Measurements from ENCODE around the gene MED22.

DNA sequence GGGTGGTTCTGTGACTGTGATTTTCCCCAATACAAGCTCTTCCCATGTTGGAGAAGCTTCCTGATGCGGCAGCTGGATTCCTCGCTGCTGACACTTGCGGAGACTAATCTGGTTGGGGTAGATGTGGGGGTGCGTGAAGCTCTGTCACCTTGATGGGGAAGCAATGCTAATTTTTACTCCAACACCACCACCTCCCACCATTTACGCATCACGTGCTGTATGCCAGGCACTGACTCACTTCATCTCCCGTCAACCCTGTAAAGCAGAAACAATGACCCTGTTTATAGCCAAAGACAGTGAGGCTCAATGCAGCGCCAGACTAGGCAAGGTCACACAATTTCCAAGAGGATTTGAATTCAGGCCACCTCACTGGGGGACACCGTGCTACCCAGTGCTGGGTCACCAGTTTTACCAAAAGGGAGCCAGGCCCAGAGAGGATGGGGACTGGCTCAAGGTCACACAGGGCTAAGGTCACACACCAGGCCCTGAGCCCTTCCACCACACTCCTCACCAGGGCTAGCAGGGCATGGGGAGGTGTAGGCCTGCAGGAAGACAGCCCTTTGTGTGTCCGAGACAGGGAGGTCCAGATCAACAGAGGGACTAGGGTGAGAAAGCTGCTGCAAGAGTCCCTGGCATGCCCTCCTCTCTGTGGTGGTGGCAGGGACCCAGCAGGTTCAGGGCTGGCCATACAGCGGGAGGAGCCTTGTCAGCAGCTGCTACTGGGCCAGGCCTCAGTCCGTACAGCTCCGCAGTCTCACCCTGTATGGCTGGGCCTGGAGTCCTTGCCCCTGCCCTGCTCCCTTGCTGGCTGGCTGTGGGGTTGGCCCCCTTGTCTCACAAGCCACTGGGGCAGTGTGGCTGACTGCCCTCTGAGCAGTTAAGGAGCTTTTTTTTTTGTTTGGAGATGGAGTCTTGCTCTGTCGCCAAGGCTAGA is 31.5 kb upstream of the MED22 start:
- TF ChIP-seq, protein P1, sequence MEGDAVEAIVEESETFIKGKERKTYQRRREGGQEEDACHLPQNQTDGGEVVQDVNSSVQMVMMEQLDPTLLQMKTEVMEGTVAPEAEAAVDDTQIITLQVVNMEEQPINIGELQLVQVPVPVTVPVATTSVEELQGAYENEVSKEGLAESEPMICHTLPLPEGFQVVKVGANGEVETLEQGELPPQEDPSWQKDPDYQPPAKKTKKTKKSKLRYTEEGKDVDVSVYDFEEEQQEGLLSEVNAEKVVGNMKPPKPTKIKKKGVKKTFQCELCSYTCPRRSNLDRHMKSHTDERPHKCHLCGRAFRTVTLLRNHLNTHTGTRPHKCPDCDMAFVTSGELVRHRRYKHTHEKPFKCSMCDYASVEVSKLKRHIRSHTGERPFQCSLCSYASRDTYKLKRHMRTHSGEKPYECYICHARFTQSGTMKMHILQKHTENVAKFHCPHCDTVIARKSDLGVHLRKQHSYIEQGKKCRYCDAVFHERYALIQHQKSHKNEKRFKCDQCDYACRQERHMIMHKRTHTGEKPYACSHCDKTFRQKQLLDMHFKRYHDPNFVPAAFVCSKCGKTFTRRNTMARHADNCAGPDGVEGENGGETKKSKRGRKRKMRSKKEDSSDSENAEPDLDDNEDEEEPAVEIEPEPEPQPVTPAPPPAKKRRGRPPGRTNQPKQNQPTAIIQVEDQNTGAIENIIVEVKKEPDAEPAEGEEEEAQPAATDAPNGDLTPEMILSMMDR (conservative IDR thresholded peaks at IDR 0.05 in 1 of 2, IDR thresholded peaks at IDR 0.05 in 1 of 2; ENCODE audit: low read depth in 1 of 2, low read length in 2 of 2), result no peak
- no peak for TF ChIP-seq EZH2 (IDR thresholded peaks at IDR 0.05; ENCODE audit: low read length, missing control alignments)
